Stimulated activated CD4-positive, alpha-beta T cell treated with anti-CD3 and anti-CD28 coated beads, Interleukin-4, amount 100 ng/mL, for 1 hour (primary cell): ENCODE measurements around the gene FBXO30.

Experiments used
- DNase-seq: peaks from one replicate; pipeline ENCODE4 v3.0.0-alpha.2; 2020

FBXO30 gene

DNA sequence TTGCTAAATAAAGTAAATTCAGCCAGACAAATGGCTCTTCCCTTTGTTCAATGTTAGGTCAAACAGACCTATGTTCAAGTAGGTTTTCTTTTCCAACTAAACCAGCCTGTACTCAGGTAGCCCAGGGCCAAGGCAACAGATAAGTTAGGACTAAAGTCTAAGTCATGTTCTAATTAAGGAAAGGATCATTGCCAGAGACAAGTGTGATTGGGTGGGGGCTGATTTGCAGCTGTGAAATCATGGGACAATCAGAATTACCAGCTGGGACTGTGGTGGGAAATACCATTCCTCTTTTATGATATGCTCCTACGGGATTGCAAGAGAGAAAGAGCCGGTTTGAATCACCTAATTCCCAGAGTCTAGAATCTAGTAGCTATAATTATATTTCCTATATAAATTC lies 4.2 kb upstream of the FBXO30 start:
- no peak for DNase-seq

DNA sequence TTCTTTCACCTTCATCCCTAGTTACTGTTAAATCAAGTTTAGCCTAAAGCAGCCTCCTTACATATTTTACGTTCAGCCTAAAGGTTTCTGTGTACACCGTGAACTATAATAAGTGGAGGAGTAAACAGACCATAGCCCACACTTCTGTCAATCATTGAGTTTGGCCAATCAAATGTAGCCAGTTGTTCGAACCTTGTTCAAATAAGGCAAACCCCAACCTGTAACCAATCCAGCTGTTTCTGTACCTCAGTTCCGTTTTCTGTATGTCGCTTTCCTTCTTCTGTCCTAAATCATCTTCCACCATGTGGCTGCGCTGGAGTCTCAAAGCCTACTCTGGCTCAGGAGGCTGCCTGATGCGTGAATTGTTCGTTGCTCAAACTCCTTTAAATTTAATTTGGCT lies 1.8 kb upstream of the FBXO30 start:
- no peak for DNase-seq

- no peak for DNase-seq
Measured at GRCh38 chr6:145815309-145816274, 997 bp upstream of the FBXO30 start.

DNA sequence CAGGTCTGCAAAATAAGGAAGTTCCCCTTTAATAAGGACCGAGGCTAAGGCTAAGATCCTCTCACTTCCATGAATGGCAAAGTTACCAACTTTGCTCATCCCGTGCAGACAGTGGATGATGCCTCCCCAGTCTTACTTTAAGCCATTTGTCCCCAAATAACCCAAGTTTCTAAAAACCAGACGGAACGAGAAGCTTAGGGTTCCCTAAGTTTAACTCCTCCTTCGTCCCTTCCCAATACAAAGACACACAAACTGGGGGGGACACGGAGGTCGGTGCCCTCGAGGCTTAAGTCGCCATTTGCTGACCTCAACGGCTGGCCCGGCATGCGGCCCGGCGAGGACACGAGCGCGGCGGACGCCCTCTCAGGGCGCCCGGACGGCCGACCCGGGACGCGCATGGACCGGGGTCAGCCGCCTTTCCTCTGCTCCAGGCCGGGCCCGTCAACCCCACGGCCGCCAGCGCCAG lies 527 bp downstream of the FBXO30 start:
- DNase-seq, result peak; percentile 13

- DNase-seq, result no peak
Measured at GRCh38 chr6:145813285-145814034, 1.1 kb downstream of the FBXO30 start.

GRCh38 chr6:145811741-145812140 lies 2.9 kb downstream of the FBXO30 start:
- no peak for DNase-seq

DNA sequence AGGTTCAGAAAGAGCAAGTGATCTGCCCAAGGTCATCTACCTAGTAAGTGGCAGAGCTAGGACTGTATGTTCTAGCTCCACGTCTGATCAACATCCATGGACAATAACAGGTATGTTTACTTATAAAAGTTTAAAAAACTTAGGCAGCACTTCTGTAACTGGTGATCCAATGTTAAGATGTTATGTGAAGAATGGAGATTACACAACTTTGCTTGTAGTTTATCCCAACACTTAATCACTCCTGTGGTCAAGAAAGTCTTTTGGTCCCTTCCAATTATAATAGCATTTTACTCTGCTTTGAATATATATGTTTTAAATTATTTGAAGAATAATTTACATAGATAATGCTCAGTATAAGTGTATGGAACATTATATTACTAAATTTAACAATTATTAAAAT lies 4.8 kb downstream of the FBXO30 start:
- no peak for DNase-seq

DNA sequence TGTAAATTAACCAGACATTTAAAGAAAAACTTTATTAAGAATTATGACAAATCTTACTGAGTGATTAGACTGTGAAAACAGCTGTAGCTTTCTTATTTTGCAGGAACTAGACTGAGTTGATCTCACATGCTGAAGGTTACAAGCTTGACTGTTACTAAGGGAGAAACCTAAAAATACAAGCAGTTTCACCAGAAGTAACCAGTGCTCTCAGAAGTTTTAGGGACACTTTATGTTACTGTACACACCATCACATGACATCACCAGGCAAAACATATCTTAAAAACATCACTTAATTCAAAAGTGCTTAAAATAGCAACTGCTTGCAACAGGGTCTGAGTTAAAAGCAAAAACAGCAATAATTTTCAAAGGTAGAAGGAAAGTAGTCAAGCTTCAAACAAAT lies 5.4 kb downstream of the FBXO30 start:
- DNase-seq, result no peak

DNA sequence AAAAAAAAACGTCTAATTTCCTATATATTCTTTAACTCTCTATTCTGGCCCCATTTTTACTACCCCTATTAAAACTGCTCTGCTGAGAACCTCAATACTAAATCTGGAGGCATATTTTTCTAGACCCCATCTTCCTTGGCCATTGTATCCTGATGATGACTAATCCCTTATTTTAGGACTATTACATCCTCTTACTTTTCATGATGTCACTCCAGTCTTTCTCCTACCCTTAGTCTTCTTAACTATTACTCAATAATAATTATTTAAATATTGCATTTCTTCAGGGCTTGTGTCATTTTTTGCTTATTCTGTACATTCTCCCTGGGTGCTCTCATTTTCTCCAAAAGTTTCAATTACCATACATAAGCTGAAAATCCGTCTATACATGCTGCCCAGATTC lies 6.4 kb downstream of the FBXO30 start:
- DNase-seq, result no peak

DNA sequence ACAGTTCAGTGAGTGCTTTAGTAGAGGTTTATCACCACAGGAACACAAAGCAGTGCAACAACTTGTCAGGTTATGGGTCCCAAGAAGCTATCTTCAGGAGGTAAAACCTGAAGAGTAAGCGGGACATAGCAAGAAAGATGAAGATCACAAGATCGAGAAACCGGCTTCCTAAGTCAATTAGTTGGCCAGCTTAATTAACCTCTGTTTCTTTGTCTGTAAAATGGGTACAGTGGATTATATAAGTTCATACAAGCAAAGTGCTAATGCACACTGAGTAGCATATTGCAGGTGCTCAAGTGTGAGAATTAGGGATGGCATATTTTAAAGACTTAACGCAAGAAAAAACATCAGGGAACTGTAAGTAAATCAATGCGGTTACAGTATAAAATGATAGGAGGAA lies 12.5 kb downstream of the FBXO30 start:
- DNase-seq, result no peak

GRCh38 chr6:145801021-145801420 lies 13.6 kb downstream of the FBXO30 start:
- no peak for DNase-seq

GRCh38 chr6:145798530-145798929 lies 16.1 kb downstream of the FBXO30 start:
- DNase-seq, result no peak

- no peak for DNase-seq
Measured at GRCh38 chr6:145789443-145789842, 25.2 kb downstream of the FBXO30 start.

- DNase-seq, result no peak
Measured at GRCh38 chr6:145787688-145788087, 26.9 kb downstream of the FBXO30 start.

GRCh38 chr6:145784683-145785082 lies 29.9 kb downstream of the FBXO30 start:
- no peak for DNase-seq

DNA sequence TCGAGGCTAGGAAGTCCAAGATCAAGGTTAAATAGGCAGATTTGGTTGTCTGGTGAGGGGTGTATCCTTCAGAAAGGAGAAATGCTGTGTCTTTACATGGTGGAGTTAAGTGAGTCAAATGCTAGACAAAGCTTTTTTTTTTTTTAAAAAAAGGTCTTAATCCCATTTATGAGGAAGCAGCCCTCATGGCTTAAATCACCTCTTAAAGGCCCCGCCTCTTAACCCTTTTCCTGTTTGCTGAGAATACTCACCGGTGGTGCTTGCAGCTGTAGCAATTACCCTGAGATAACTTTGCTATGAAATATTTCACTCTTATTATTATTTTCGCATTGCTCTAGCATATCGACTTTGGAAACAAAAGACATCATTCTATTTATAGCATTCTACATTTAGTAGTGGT lies 30.8 kb downstream of the FBXO30 start:
- DNase-seq, result no peak

GRCh38 chr6:145772846-145773245 lies 41.7 kb downstream of the FBXO30 start:
- no peak for DNase-seq

- no peak for DNase-seq
Measured at GRCh38 chr6:145765449-145765848, 49.1 kb downstream of the FBXO30 start.

DNA sequence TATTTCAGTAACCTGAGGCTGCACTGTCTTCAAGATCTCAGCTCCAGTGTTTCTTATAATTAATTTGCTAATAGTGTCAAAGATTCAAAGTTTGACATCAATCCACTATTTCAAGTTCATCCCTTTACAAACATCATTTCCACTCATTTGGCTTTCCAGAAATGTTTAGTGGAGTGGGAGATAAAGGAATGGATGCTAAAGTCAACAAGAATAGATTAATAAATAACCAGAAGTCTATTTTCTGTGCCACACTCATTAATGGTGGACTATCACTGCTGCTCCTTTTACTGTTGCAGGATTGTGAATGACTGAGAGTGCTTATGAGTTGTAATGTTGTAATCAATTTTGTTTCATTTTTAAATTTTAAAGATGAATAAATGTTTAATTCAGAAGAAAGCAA lies 50.9 kb downstream of the FBXO30 start:
- no peak for DNase-seq

DNA sequence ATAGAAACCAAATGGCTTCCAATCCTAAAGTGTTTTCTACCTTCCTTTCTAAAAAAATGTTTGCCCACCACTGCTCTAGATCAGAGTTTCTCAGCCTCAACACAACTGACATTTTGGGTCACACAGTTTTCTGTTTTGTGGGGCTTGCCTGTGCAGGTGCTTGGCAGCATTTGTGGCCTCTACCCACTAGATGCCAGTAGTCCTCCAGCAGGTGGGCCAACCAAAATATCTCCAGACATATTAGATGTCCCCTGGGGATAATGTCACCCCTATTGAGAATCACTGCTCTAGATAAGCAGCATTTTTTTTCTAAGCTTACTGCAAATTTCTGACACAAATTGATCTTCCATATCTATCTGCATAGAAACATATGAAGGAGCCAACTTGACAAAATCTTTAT lies 53.0 kb downstream of the FBXO30 start:
- no peak for DNase-seq

- no peak for DNase-seq
Measured at GRCh38 chr6:145758113-145758512, 56.5 kb downstream of the FBXO30 start.

DNA sequence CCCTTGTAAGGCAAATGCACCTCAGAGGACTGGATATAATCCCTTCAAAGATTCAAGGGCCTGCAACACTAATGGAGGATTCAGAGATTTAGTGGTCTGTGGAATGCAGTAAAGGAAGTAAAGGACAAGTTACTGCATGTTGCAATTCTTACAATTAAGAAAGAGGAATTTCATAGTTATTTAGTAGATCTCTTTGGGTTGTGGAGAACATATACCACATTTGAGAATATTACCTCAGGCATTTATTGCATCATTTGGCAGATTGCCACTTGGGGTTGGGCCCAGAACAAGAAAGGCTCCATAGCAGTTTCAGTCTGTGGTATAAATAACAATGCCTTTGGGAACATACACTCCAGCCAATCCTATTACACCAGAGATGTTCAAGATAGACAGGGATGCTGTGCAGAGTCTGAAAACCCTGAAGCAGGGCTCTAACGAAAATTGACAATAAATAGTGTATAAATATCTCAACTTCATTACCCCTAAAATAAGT lies 58.4 kb downstream of the FBXO30 start:
- no peak for DNase-seq

DNA sequence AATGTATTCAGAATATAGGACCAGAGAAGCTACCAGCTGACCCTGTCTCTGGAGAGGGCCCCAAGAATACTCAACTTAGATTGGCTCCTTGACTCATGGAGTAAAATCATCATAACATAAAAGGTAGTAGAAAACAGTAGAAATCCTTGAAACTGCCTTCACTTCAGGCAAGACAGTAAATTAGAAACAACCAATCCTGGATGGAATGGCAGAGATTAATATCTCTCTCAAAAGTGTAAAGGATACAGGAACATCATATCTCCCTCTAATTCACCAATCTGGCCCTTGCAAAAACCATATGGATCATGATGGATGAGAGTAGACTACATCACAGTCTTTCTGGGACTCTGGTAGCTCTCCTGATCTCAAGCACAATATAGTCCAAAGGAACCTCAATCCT lies 58.9 kb downstream of the FBXO30 start:
- no peak for DNase-seq

GRCh38 chr6:145752638-145753037 lies 62.0 kb downstream of the FBXO30 start:
- DNase-seq, result no peak
